Ovary (tissue), 9 donors: ENCODE data around the gene DGKD. TPM values are rescaled to one million over a fixed set of nuclear protein-coding genes. Genes with fewer than 3 reads are reported as not detected.
"Not testable (repeated sequence)": the region's sequence is repeated elsewhere in the genome, so short reads cannot be mapped to it uniquely, and the experiment has no call there.

Experiments
- DNase-seq, 5 donors: peaks; one replicate each; pipeline ENCODE4 v3.0.0-alpha.2; 2019 to 2020
- H3K27ac ChIP-seq, 2 donors: fragments of 200-600 bp; one replicate each; pipeline versions ENCODE4 v1.5.1 to v1.8.0; 2019 to 2022
- H3K27me3 ChIP-seq: fragments of 200-600 bp; one replicate; pipeline ENCODE4 v1.8.0; 2022
- H3K36me3 ChIP-seq: fragments of 200-600 bp; sonication (generic); one replicate; pipeline ENCODE4 v1.5.1; 2019
- H3K4me1 ChIP-seq: one replicate; pipeline ENCODE4 v1.8.1; 2013; ENCODE audit warnings: mild to moderate bottlenecking, moderate library complexity; ENCODE audit not compliant: insufficient read depth
- H3K4me3 ChIP-seq: fragments of 200-600 bp; sonication (generic); one replicate; pipeline ENCODE4 v1.5.1; 2017
- H3K9me3 ChIP-seq, 2 donors: fragments of 200-600 bp in 1 of 2; sonication (generic) in 1 of 2; one replicate each; pipeline versions ENCODE4 v1.5.1 to v1.8.1; 2013 to 2019; ENCODE audit warnings: mild to moderate bottlenecking in 1 of 2, moderate library complexity in 1 of 2
- EP300 ChIP-seq: sonication (generic); formaldehyde crosslinking; IDR thresholded peaks from one replicate; pipeline ENCODE4 v1.6.1; 2017; ENCODE audit warnings: antibody characterized with exemption
- POLR2A ChIP-seq: fragments of 450-650 bp; IDR thresholded peaks from one replicate; pipeline ENCODE4 v1.6.1; 2017; ENCODE audit warnings: antibody characterized with exemption, mild to moderate bottlenecking, moderate library complexity
- WGBS, 3 donors: extraction: QIAGEN DNeasy Blood & Tissue Kit in 1 of 3; methylation state at CpG; one replicate each; pipeline versions ENCODE4 v1.1.5 to v1.1.7; 2013 to 2017; 5-methylcytosine and 5-hydroxymethylcytosine counted together
- intact Hi-C, 4 donors: fragments of 100-400 bp; cut with DNase I; formaldehyde crosslinking; loops; one replicate each; pipeline versions ENCODE4 v1.11.0 to v1.15.1; 2022 to 2023
- polyA plus RNA-seq, 2 donors: library from polyadenylated mRNA; stranded (reverse); fragments of 200-250 nt in 1 of 2; fragments of 350-450 nt in 1 of 2; fragmentation: Illumina TruSeq in 1 of 2; extraction: RNeasy Lipid Tissue Mini Kit (QIAGEN cat#74804) in 1 of 2; gene quantifications; one replicate each; pipeline ENCODE4 v1.2.3, GENCODE V29; 2013 to 2014
- total RNA-seq, 7 donors: library from RNA; depleted of rRNA in 2 of 7; stranded (reverse); fragments of >200 nt in 2 of 7; fragmentation: NEBNext Ultra II Directional in 3 of 7; extraction: Animal tissue kit (Norgen Biotek cat#: 25700) in 3 of 7; gene quantifications; one replicate each; pipeline versions ENCODE4 v1.1.0 to v1.2.4, GENCODE V29; 2016 to 2023
- TF ChIP-seq, protein P1 (sequence below), 3 donors: fragments of 450-650 bp in 2 of 3; fragments of 200-600 bp in 1 of 3; IDR thresholded peaks; one replicate each; pipeline versions ENCODE4 v1.5.1 to v1.8.0; 2016 to 2022; ENCODE audit warnings: antibody characterized with exemption in 3 of 3, mild to moderate bottlenecking in 1 of 3
- donor health status: DM: no; HTN: no; CAD: no; lungs with moderate emphysema.
- donor health status: DM: no; HTN: no; CAD: no.
- donor health status: Bipolar disorder and iron deficiency.
- donor health status: DM: yes; HTN: yes; CAD: no.
- donor health status: DM: no; HTN: no; CAD: no.
- donor health status: DM: yes; HTN: yes; CAD: no.

The DGKD gene
- total and polyA plus RNA-seq, 9 donors: 9.4 to 81.8 (median 36.3) TPM

DNA sequence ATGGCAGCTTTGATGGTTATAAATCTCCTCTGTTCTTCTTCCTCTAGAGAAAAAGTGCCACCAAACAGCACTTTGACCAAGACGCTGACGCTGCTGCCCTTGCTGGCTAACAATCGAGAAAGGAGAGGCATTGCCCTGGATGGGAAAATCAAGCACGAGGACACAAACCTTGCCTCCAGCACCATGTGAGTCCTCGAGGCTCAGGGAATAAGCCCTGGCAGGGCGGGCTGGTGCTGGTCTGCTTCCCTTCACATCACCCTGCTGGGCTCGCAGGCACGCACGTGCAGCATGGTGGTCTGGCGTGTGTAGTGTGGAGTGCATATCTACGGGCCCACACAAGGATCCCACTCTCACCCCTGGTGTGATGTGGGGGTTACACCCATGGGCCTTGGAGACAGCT is 19.4 kb upstream of the DGKD start:
- TF ChIP-seq EP300 (no peak), POLR2A (no peak)
- TF ChIP-seq, protein P1, sequence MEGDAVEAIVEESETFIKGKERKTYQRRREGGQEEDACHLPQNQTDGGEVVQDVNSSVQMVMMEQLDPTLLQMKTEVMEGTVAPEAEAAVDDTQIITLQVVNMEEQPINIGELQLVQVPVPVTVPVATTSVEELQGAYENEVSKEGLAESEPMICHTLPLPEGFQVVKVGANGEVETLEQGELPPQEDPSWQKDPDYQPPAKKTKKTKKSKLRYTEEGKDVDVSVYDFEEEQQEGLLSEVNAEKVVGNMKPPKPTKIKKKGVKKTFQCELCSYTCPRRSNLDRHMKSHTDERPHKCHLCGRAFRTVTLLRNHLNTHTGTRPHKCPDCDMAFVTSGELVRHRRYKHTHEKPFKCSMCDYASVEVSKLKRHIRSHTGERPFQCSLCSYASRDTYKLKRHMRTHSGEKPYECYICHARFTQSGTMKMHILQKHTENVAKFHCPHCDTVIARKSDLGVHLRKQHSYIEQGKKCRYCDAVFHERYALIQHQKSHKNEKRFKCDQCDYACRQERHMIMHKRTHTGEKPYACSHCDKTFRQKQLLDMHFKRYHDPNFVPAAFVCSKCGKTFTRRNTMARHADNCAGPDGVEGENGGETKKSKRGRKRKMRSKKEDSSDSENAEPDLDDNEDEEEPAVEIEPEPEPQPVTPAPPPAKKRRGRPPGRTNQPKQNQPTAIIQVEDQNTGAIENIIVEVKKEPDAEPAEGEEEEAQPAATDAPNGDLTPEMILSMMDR (IDR thresholded peaks at IDR 0.05): no peak

DNA sequence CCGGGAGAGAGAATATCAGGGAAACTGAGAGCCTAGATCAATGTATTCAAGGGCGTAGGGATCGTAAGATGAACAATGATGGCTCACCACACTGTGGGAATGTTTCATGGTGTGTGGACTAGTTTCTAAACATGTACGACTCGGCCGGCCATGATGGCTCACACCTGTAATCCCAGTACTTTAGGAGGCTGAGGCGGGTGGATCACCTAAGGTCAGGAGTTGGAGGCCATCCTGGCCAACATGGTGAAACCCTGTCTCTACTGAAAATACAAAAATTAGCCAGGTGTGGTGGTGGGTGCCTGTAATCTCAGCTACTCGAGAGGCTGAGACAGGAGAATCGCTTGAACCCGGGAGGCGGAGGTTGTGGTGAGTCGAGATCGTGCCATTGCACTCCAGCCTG is 18.2 kb upstream of the DGKD start:
- H3K9me3 ChIP-seq, H3K36me3 ChIP-seq, H3K27me3 ChIP-seq, H3K27ac ChIP-seq, intact Hi-C loops, H3K4me1 ChIP-seq, DNase-seq, H3K4me3 ChIP-seq: not testable (repeated sequence)
- 92 to 93% (median 93%) methylated on average over 13 of the region's 13 CpGs for WGBS, 3 donors

More for the DNA sequence above, 19.4 kb upstream of the DGKD start:
- no peak for DNase-seq
- WGBS, 3 donors: 88 to 89% (median 88%) methylated on average over 11 of the region's 11 CpGs
- H3K36me3 ChIP-seq: no peaks in the 10 kb centered on the region
- no peak overlapping the region for H3K27ac ChIP-seq
- intact Hi-C loops: no loop called here
- no peaks in the 10 kb centered on the region for H3K9me3 ChIP-seq
- H3K4me3 ChIP-seq: no peak overlapping the region
- H3K4me1 ChIP-seq: no peaks in the 10 kb centered on the region
- no peaks in the 10 kb centered on the region for H3K27me3 ChIP-seq

DNA sequence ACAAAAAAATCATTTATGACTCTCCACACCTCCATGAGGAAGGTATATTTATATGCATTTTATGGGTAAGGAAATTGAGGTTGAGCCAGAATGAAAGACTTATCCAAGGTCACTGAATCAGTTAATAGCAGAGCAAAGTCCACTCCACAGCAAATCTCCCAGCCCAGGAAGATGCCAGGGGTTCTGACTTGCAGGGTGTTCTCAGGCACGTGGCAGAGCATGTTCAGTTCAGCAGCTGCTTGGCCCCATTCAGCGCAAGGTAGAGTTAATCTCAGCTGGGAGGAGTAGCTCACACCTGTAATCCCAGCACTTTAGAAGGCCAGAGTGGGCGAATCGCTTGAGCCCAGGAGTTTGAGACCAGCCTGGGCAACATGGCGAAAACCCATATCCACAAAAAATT is 17.8 kb upstream of the DGKD start:
- Histone ChIP-seq H3K27me3 (no peaks in the 10 kb centered on the region), H3K4me1 (no peaks in the 10 kb centered on the region), H3K9me3 (no peaks in the 10 kb centered on the region), H3K27ac (no peak overlapping the region), H3K36me3 (no peaks in the 10 kb centered on the region), H3K4me3 (no peak overlapping the region)
- DNase-seq: no peak
- TF ChIP-seq EP300 (no peak), POLR2A (no peak)
- TF ChIP-seq, protein P1 (IDR thresholded peaks at IDR 0.05): no peak
- intact Hi-C loops: no loop called here
- WGBS, 3 donors: 88 to 90% (median 89%) methylated on average over 5 of the region's 5 CpGs

DNA sequence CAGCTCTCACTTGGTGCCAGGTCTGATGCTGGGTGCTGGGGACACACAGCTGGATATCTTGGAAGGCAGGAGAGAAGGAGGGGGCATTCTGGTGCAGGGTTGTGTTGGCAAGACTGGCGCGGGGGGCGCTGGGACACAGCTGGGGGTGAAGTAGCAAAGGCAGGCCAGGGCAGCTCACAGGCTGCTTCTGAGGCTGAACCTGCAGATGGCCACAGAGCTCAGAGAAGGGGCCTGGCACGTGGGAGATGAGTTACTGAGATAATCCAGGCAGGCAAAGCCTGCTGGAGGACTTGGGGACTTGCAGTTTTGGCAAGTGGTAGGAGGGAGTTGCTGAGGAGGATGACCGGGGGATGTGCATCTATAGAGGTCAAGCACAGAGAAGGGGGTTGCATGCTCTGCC is 16.2 kb upstream of the DGKD start:
- H3K4me1 ChIP-seq: no peaks in the 10 kb centered on the region
- no peak overlapping the region for H3K27ac ChIP-seq
- no peak overlapping the region for H3K4me3 ChIP-seq
- whole genome bisulfite sequencing, 3 donors: 69 to 80% (median 70%) methylated on average over 5 of the region's 5 CpGs
- H3K36me3 ChIP-seq: no peaks in the 10 kb centered on the region
- intact Hi-C loops: no loop called here
- no peak for TF ChIP-seq POLR2A
- TF ChIP-seq, protein P1 (IDR thresholded peaks at IDR 0.05): no peak
- TF ChIP-seq EP300: no peak
- H3K27me3 ChIP-seq: no peaks in the 10 kb centered on the region
- H3K9me3 ChIP-seq: no peaks in the 10 kb centered on the region
- DNase-seq: peak in 1 of 5 donors; percentile 7

DNA sequence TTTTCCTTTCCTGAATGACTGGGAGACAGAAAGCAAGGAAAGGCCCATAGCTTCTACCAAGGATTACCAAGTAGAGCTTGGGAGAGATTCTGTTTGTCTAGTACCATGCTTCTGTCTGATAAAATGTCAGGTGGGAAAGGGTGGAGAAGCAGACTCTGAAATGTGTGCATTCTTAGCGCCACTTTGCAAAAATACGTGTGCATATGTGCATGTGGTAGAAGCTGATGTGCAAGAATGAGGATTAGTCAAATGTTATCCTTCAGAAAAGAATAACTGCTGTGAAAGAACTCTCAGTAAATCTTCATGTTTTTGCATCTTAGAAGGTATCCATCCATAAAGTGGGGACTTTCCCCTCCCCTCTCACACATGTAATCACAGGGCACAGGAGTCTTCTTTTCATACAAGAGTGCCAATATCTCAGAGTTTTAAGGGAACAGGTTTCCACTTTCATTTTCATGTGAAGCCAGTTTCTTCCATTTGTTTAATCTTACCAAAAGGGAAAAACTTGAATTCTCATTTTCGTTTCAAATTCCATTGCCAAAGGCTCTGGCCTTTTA is 15.4 kb upstream of the DGKD start:
- TF ChIP-seq POLR2A: no peak
- TF ChIP-seq, protein P1 (IDR thresholded peaks at IDR 0.05): no peak
- TF ChIP-seq EP300: no peak
- DNase-seq: no peak
- Histone ChIP-seq H3K36me3 (no peaks in the 10 kb centered on the region), H3K9me3 (no peaks in the 10 kb centered on the region), H3K27me3 (no peaks in the 10 kb centered on the region), H3K27ac (no peak overlapping the region), H3K4me1 (no peaks in the 10 kb centered on the region), H3K4me3 (no peak overlapping the region)
- intact Hi-C loops: no loop called here
- 71 to 78% (median 74%) methylated on average over 3 of the region's 3 CpGs for WGBS, 3 donors
